Keratinocyte (primary cell): ENCODE measurements around the gene ZNF41. TPM values are rescaled to one million over a fixed set of nuclear protein-coding genes. Genes with fewer than 3 reads are reported as not detected.

Experiments used
- DNase-seq: peaks from one replicate; pipeline ENCODE4 v3.0.0-alpha.2; 2011; ENCODE audit warnings: low read depth, missing footprints, low spot score
- FAIRE-seq: peaks from 2 replicates; lab custom pipeline; 2011; peaks lifted over from hg19 to GRCh38; lab: Jason Lieb, UNC
- H2AFZ ChIP-seq: 2 replicates; pipeline ENCODE4 v1.6.0; 2012; ENCODE audit warnings: low read length, control low read depth, inconsistent platforms; ENCODE audit not compliant: control insufficient read depth
- H3K27ac ChIP-seq: 2 replicates; pipeline ENCODE4 v1.5.1; 2011; ENCODE audit warnings: low read length; ENCODE audit not compliant: control insufficient read depth, insufficient read depth
- H3K27me3 ChIP-seq: 3 replicates; pipeline ENCODE4 v1.6.0; 2011; ENCODE audit warnings: low read length; ENCODE audit not compliant: control insufficient read depth, insufficient read depth; ENCODE audit errors: extremely low read depth
- H3K36me3 ChIP-seq, 2 experiments: 2 replicates in 1 of 2; 3 replicates in 1 of 2; pipeline ENCODE4 v1.5.1; 2011; ENCODE audit warnings: low read length in 2 of 2, mild to moderate bottlenecking in 1 of 2; ENCODE audit not compliant: control insufficient read depth in 2 of 2, insufficient read depth in 2 of 2; ENCODE audit errors: extremely low read depth in 1 of 2
- H3K4me1 ChIP-seq: 3 replicates; pipeline ENCODE4 v1.5.1; 2011; ENCODE audit warnings: low read length; ENCODE audit not compliant: control insufficient read depth, insufficient read depth; ENCODE audit errors: extremely low read depth
- H3K4me2 ChIP-seq: 3 replicates; pipeline ENCODE4 v1.6.0; 2011; ENCODE audit warnings: low read depth, low read length; ENCODE audit not compliant: control insufficient read depth, insufficient read depth; ENCODE audit errors: extremely low read depth
- H3K4me3 ChIP-seq, 3 experiments: fragments of 200-600 bp in 1 of 3; sonication (generic) in 1 of 3; 2 replicates in 2 of 3; 3 replicates in 1 of 3; pipeline ENCODE4 v1.5.1; 2011 to 2016; ENCODE audit warnings: low read length in 3 of 3, mild to moderate bottlenecking in 3 of 3, control low read depth in 2 of 3, inconsistent platforms in 1 of 3, low read depth in 1 of 3, mixed read lengths in 1 of 3, mixed run types in 1 of 3, moderate library complexity in 1 of 3; ENCODE audit not compliant: control insufficient read depth in 2 of 3, insufficient read depth in 2 of 3; ENCODE audit errors: extremely low read depth in 1 of 3
- H3K79me2 ChIP-seq: 2 replicates; pipeline ENCODE4 v1.6.0; 2012; ENCODE audit warnings: low read length; ENCODE audit not compliant: control insufficient read depth, insufficient read depth
- H3K9ac ChIP-seq: 3 replicates; pipeline ENCODE4 v1.6.0; 2011; ENCODE audit warnings: low read length; ENCODE audit not compliant: control insufficient read depth, insufficient read depth; ENCODE audit errors: extremely low read depth
- H3K9me1 ChIP-seq: 3 replicates; pipeline ENCODE4 v1.6.0; 2011; ENCODE audit warnings: low read length; ENCODE audit not compliant: control insufficient read depth, insufficient read depth; ENCODE audit errors: extremely low read depth
- H3K9me3 ChIP-seq: 2 replicates; pipeline ENCODE4 v1.5.1; 2012; ENCODE audit warnings: low read depth, low read length; ENCODE audit not compliant: control insufficient read depth
- H4K20me1 ChIP-seq: 3 replicates; pipeline ENCODE4 v1.6.0; 2011; ENCODE audit warnings: low read length; ENCODE audit not compliant: control insufficient read depth, insufficient read depth; ENCODE audit errors: extremely low read depth
- CTCF ChIP-seq, 3 experiments: IDR thresholded peaks in 1 of 3; conservative IDR thresholded peaks in 1 of 3; optimal IDR thresholded peaks in 1 of 3; 2 replicates in 2 of 3; 3 replicates in 1 of 3; pipeline versions ENCODE3 to v1.5.1; 2011; ENCODE audit warnings: low read length in 3 of 3, mild to moderate bottlenecking in 3 of 3, moderate library complexity in 2 of 3, control low read depth in 1 of 3, inconsistent platforms in 1 of 3; ENCODE audit not compliant: insufficient read depth in 2 of 3; ENCODE audit errors: extremely low read depth in 1 of 3
- EZH2 ChIP-seq: IDR thresholded peaks from one replicate; pipeline ENCODE4 v1.6.1; 2012; ENCODE audit warnings: inconsistent platforms, mild to moderate bottlenecking, low read length, moderate library complexity
- dilution Hi-C: fragments of 300-500 bp; cut with MboI; formaldehyde crosslinking; loops from one replicate; pipeline ENCODE4 v1.7.0; 2020; ENCODE audit warnings: low sequenced_read_pairs; ENCODE audit not compliant: extremely low pct_ligation_motif_present
- polyA plus RNA-seq, 5 experiments: library from polyadenylated mRNA; depleted of rRNA in 3 of 5; stranded (reverse) in 3 of 5; stranded (forward) in 1 of 5; unstranded in 1 of 5; fragments of >200 nt; gene quantifications; 1 replicate in 1 of 5; 2 replicates in 3 of 5; 3 replicates in 1 of 5; pipeline versions ENCODE4 v1.2.1 to v1.2.3, GENCODE V29; 2011 to 2012; ENCODE audit warnings: missing spikeins in 2 of 5, low read depth in 1 of 5, low replicate concordance in 1 of 5

Gene ZNF41
- polyA plus RNA-seq, 1 donor (not counting 4 experiments of a cell fraction or from before 2014, with no cell fraction given) = 5.0 TPM

- no peak overlapping the region for H2AFZ ChIP-seq
- FAIRE-seq = no peak
- peaks cover 6% of the 10 kb centered on the region for H3K9me3 ChIP-seq
- no peaks in the 10 kb centered on the region for H3K79me2 ChIP-seq
- no peak for DNase-seq
- H3K9ac ChIP-seq = no peak overlapping the region
- no peak overlapping the region for H3K27ac ChIP-seq
- no peaks in the 10 kb centered on the region for H3K27me3 ChIP-seq
- H3K9me1 ChIP-seq = no peaks in the 10 kb centered on the region
- no peak overlapping the region for H3K4me3 ChIP-seq
- H3K4me2 ChIP-seq = no peak overlapping the region
- dilution Hi-C loops = no loop called here
- TF ChIP-seq CTCF (optimal IDR thresholded peaks at IDR 0.05 in 1 of 3, IDR thresholded peaks at IDR 0.05 in 1 of 3, conservative IDR thresholded peaks at IDR 0.05 in 1 of 3; ENCODE audit: extremely low read depth in 1 of 3, insufficient read depth in 2 of 3, low read length in 3 of 3) (no peak), EZH2 (no peak)
- H3K4me1 ChIP-seq = no peaks in the 10 kb centered on the region
- no peaks in the 10 kb centered on the region for H4K20me1 ChIP-seq
- H3K36me3 ChIP-seq = no peaks in the 10 kb centered on the region
Measured at GRCh38 chrX:47413179-47413594, 69.8 kb downstream of the ZNF41 start.

Other genes with a start within 250 kb of the ZNF41 start
- gene ZNF157, start 112.6 kb downstream of the ZNF41 start, polyA plus RNA-seq = 0.06 to 0.12 TPM (median 0.06 TPM) in 3 replicates
- gene ARAF, start 78.0 kb upstream of the ZNF41 start, polyA plus RNA-seq = 21.3 to 40.5 TPM (median 22.4 TPM) in 3 replicates
- gene TIMP1, start 99.2 kb upstream of the ZNF41 start, polyA plus RNA-seq = 151 to 328 TPM (median 162 TPM) in 3 replicates
- 0.07 to 0.36 TPM in 2 of 3 replicates, not detected in the other for gene SYN1, start 136.6 kb upstream of the ZNF41 start, polyA plus RNA-seq
- 0.03 to 0.04 TPM in 2 of 3 replicates, not detected in the other for gene CFP, start 146.7 kb upstream of the ZNF41 start, polyA plus RNA-seq
- 8.2 to 13.5 TPM (median 12.9 TPM) in 3 replicates for gene ELK1, start 167.3 kb upstream of the ZNF41 start, polyA plus RNA-seq
- 87.4 to 102 TPM (median 93.1 TPM) in 3 replicates for gene UXT, start 176.0 kb upstream of the ZNF41 start, polyA plus RNA-seq